ENCODE measurements around the gene KATNAL1.

The KATNAL1 gene

GRCh38 chr13:30307194-30307970 is at the start of gene KATNAL1:
Gene KATNAL1 (minus strand): TSS chr13:30307551. CDS start chr13:30283777, 23,774 bp downstream.
- DNase-seq (ENCODE audit: low read depth in 2 of 2) = peak; percentile 54 to 58

DNA sequence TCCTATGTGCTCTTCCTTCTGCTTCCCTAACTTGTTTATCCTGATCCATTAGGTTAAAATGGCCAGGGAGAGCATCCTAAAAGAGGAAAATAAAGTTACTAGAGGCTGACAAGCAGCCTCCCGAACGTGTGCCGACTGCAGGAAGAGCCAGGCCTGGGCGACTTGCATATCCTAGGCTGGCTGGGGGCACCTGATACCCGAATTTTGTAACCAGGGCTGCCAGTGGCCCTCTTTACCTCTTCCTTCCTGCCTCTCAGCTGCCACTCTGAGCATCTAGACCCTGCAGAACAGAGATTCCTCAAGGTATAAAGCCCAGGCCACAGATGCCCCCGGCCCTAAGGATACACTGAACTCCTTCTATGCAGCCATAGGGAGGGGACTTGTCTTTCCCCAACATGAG is 48.5 kb upstream of the KATNAL1 start:
- no peak for DNase-seq (ENCODE audit: low read depth in 2 of 2)

GRCh38 chr13:30355384-30355699 is 48.0 kb upstream of the KATNAL1 start:
- no peak for DNase-seq (ENCODE audit: low read depth in 2 of 2)

DNA sequence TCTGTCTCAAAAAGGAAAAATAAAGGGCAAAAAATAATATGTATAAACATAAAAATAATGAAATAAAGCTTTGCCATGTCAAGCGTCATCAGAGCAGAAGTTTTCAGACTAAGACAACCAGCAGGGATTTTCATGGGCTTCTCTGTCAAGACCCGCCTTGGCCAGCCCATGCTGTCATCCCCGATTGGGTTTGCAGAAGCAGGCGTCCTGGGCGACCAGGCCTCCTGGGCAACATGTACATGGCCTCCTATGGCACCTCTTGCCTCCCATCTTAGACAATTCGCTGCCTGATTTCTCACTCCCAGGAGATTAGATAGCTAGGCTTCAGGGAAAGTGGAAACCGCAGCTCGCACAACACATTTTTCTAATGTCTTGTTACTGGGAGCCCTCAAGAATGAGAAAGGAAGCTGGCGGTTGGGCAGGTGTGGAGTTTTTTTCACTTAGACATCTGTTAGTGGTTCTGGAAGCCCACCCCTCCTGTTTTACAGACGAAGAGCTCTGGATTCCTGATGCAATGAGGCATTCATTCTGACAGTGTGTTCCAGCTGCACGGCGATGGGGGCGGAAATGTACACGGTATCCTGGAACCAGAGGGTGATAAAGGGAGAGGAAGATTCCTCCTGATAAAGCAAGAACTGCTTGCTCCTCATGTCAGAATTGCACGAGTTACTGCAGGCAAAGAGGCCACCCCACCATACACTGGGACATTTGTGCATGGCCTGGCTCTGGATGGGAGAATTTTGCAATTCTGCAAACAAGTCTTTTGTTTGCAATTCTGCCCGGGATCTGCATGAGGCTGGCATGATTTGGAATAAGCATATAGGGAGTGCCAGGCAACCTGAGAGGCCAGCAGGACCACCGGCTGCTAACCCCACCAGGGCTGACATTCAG is 47.4 kb upstream of the KATNAL1 start:
- DNase-seq (ENCODE audit: low read depth in 2 of 2) = no peak

GRCh38 chr13:30353471-30354215 is 46.3 kb upstream of the KATNAL1 start:
- no peak for DNase-seq (ENCODE audit: low read depth in 2 of 2)

DNA sequence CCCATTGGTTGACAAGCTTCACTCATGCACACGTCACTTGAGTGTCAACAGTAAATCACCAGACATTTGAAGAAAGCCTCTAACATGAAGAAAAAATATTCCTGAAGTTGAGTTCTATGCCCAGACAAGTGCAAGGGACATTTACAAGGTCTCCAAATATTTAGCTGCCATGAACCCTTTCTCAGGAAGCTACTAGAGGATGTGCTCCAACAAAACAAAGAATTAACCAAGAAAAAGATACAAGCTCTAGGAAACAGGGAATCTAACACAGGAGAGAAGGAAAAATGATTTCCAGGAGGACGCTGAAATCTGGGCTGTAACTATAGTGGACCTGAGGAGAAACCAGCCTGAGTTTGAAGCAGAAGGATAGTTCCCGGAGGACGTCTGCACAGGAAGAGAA is 45.7 kb upstream of the KATNAL1 start:
- DNase-seq (ENCODE audit: low read depth in 2 of 2) = no peak

- DNase-seq (ENCODE audit: low read depth in 2 of 2) = no peak
Observed at GRCh38 chr13:30352121-30352520, 44.8 kb upstream of the KATNAL1 start.

DNA sequence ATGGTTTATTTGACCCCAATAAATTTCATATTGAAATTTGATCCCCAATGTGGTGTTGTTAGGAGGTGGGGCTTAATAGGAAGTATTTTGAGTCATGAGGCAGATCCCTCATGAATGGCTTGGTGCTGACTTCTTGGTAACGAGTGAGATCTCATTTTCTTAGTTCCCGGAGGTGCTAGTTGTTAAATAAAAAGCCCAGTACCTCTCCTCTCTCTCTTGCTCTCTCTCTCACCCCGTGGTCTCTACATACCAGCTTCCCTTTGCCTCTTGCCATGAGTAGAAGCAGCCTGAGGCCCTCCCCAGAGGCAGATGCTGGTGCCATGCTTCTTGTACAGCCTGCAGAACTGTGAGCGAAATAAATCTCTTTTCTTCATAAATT is 39.4 kb upstream of the KATNAL1 start:
- no peak for DNase-seq (ENCODE audit: low read depth in 2 of 2)

- DNase-seq (ENCODE audit: low read depth in 2 of 2) = peak in 1 of 2 donors; percentile 24
Observed at GRCh38 chr13:30346153-30346788, 38.9 kb upstream of the KATNAL1 start.

DNA sequence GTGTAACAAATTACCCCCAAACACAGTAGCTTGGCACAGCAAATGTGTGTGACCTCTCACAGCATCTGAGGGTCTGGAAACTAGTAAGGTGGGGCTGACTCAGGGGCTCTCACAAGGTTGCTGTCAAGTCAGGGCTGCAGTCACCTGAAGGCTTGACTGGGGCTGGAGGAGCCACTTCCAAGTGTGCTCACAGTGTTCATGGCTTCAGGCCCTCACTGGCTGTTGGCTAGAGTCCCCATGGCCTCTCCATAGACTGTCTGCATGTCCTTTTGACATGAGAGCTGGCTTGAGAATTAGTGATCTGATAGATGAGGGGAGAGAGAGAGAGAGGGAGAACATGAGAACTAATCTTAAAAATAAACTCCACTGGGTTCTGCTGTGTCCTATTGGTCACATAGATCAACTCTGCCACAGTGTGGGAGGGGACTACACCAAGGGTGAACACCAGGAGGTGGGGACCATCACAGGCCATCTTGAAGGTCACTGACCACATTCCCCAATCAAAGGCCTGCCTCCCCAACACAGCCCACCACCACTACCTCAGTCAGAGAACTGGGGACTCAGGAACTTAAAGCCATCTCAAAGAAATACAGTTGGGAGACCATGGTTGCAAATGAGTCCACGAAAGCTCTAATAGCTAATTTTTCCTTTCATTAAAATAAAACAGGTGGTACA is 38.2 kb upstream of the KATNAL1 start:
- no peak for DNase-seq (ENCODE audit: low read depth in 2 of 2)

- no peak for DNase-seq (ENCODE audit: low read depth in 2 of 2)
Observed at GRCh38 chr13:30341815-30342570, 34.6 kb upstream of the KATNAL1 start.

DNA sequence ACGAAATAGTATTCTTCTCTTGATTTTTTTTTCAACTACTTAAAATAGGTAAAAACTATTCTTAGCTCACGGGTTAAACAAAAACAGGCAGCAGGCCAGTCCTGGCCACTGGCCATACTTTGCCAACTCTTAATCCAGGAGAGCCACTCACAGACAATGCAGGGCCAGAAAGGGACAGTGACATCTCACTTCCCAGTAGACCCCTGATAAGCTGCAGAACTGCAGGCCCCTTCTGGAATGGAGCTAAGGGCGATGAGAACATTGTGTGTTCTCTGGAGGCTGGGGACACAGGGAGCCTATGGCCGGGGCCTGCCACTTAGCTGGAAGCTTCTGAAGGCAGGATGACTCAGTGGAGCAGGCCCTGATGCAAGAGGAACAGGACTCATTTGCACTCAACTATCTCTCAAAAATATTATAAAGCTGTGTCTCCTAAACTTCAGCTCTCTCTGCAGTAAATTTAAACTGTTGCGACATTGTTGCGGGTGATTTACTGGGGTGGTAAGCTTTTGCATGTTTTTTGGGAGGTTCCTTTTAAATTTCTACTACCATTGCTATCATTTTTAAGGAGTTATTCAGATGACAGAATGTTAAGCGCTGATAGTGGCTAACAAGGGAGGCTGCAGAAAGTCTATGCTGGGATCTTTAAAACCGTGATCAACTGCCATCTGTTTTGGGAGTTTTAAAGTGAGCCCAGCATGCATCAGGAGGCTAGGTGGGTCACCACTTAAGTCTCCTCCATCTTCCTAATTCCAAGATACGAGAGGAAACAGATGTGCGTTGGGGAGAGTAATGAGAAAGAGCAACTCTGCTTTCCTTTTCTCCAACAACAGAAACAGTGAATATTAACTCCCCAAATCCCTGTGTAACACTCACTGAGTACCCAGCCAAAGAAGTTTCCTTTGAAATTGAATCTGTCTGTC is 33.2 kb upstream of the KATNAL1 start:
- no peak for DNase-seq (ENCODE audit: low read depth in 2 of 2)

- DNase-seq (ENCODE audit: low read depth in 2 of 2) = no peak
Observed at GRCh38 chr13:30339738-30340330, 32.5 kb upstream of the KATNAL1 start.

- DNase-seq (ENCODE audit: low read depth in 2 of 2) = no peak
Observed at GRCh38 chr13:30338952-30339351, 31.6 kb upstream of the KATNAL1 start.

- no peak for DNase-seq (ENCODE audit: low read depth in 2 of 2)
Observed at GRCh38 chr13:30338331-30338851, 31.0 kb upstream of the KATNAL1 start.

DNA sequence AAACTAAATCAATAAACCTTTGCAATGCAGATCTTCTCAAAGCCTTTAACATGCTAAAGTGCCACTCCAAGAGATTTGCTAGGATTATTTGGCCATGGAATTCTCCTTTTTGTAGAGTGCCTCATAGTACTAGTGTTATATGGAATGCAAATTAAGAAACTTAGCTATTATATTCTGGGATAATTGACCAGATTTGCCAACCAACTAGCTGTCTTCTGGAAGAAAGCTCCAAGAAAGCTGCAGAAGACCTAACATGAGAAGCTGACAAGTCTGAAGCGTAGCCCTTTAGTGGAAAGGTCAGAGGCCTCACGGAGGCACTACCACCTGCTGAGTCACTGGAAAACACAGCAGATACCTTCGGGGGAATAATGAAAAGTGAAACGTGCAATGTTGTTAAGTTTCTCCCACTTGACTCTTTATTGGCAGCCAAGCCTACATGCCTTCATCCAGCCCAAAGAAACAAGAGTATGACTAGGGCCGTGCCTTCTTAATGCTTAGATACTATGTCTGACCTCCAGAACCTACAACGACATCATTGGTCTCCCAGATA is 29.8 kb upstream of the KATNAL1 start:
- no peak for DNase-seq (ENCODE audit: low read depth in 2 of 2)

DNA sequence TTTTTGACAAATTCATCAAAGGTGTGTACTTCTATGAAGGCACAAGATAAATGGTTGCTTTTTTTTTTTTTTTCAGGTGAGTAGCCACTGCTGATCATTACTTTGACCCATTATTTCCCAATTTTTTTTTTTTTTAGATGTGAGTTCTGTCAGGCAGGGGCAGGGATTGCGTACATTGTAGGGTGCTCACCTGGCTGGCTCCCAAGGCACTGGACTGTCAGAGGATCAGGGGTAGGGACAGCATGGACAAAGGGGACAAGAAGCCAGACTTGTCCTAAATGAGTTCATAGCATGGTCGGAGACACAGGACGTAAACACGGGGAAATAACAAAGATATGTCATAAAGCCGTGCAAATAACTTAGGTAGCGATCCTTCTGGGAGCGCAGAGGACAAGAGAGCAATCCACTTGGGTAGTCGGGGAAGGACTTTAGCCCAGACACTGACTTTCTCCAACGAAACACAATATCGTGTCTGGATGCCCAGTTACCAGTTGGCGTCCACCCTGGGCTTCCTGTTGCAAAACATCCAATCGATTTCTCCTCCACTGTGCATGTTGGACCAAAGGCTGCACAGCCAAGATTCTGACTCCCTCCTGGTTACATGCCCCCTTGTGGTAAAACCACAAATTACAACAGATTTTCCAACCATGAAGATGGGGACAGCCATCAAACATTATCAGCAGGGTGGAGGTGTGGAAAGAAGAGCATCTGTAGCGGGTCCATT is 27.5 kb upstream of the KATNAL1 start:
- DNase-seq (ENCODE audit: low read depth in 2 of 2) = no peak

GRCh38 chr13:30333616-30334015 is 26.3 kb upstream of the KATNAL1 start:
- no peak for DNase-seq (ENCODE audit: low read depth in 2 of 2)

Measured in stimulated activated CD4-positive, alpha-beta T cell treated with anti-CD3 and anti-CD28 coated beads, Interleukin-4, amount 100 ng/mL, for 48 hours (primary cell).